ENCODE measurements around the gene DTNA. TPM values are rescaled to one million over a fixed set of nuclear protein-coding genes. Genes with fewer than 3 reads are reported as not detected.
A peak's percentile ranks its signal among the peaks of the same experiment; 100 is the strongest.

DTNA gene
- total and polyA plus RNA-seq, 2 donors (not counting 1 experiment from before 2014, with no cell fraction given): 38.8 to 49.8 TPM

- Histone ChIP-seq H3K36me3 (ENCODE audit: control insufficient read depth, insufficient read depth, low read length) (no peaks in the 10 kb centered on the region), H3K79me2 (ENCODE audit: control insufficient read depth, insufficient read depth, low read length) (no peaks in the 10 kb centered on the region), H3K9me3 (ENCODE audit: control insufficient read depth, insufficient read depth, low read depth, low read length) (no peaks in the 10 kb centered on the region), H3K4me3 (replicated peaks in 1 of 4; ENCODE audit: control extremely low read depth in 1 of 4, insufficient read depth in 1 of 4, low read depth in 3 of 4, low read length in 4 of 4) (no peak overlapping the region), H2AFZ (ENCODE audit: low read length) (no peak overlapping the region), H3K9ac (ENCODE audit: insufficient read depth, low read length) (no peak overlapping the region), H3K4me1 (ENCODE audit: control insufficient read depth, extremely low read depth, insufficient read depth, low read length) (peaks cover 6% of the 10 kb centered on the region), H3K27me3 (ENCODE audit: control insufficient read depth, insufficient read depth, low read length) (no peaks in the 10 kb centered on the region), H3K27ac (ENCODE audit: insufficient read depth, low read length) (no peak overlapping the region), H4K20me1 (ENCODE audit: control insufficient read depth, extremely low read depth, insufficient read depth, low read length) (no peaks in the 10 kb centered on the region), H3K4me2 (ENCODE audit: extremely low read depth, insufficient read depth, low read length) (no peak overlapping the region)
- DNase-seq (ENCODE audit: low read depth in 2 of 2): peak; percentile 42 to 86
- no peak for TF ChIP-seq CTCF (conservative IDR thresholded peaks at IDR 0.05 in 1 of 2, IDR thresholded peaks at IDR 0.05 in 1 of 2; ENCODE audit: low read depth in 1 of 2, low read length in 2 of 2)
- TF ChIP-seq EZH2 (IDR thresholded peaks at IDR 0.05; ENCODE audit: low read length, missing control alignments): no peak
Measured at GRCh38 chr18:34909637-34910364, 199.7 kb downstream of the DTNA start.

- no peak overlapping the region for H3K4me2 ChIP-seq (ENCODE audit: extremely low read depth, insufficient read depth, low read length)
- no peaks in the 10 kb centered on the region for H4K20me1 ChIP-seq (ENCODE audit: control insufficient read depth, extremely low read depth, insufficient read depth, low read length)
- H3K4me3 ChIP-seq (replicated peaks in 1 of 4; ENCODE audit: control extremely low read depth in 1 of 4, insufficient read depth in 1 of 4, low read depth in 3 of 4, low read length in 4 of 4): no peak overlapping the region
- peaks cover 6% of the 10 kb centered on the region for H3K4me1 ChIP-seq (ENCODE audit: control insufficient read depth, extremely low read depth, insufficient read depth, low read length)
- H3K9ac ChIP-seq (ENCODE audit: insufficient read depth, low read length): no peak overlapping the region
- H3K79me2 ChIP-seq (ENCODE audit: control insufficient read depth, insufficient read depth, low read length): no peaks in the 10 kb centered on the region
- peak in 1 of 2 donors; percentile 50 for DNase-seq (ENCODE audit: low read depth in 2 of 2)
- TF ChIP-seq EZH2 (IDR thresholded peaks at IDR 0.05; ENCODE audit: low read length, missing control alignments) (no peak), CTCF (conservative IDR thresholded peaks at IDR 0.05 in 1 of 2, IDR thresholded peaks at IDR 0.05 in 1 of 2; ENCODE audit: low read depth in 1 of 2, low read length in 2 of 2) (no peak)
- no peaks in the 10 kb centered on the region for H3K36me3 ChIP-seq (ENCODE audit: control insufficient read depth, insufficient read depth, low read length)
- H3K27ac ChIP-seq (ENCODE audit: insufficient read depth, low read length): no peak overlapping the region
- no peak overlapping the region for H2AFZ ChIP-seq (ENCODE audit: low read length)
- no peaks in the 10 kb centered on the region for H3K27me3 ChIP-seq (ENCODE audit: control insufficient read depth, insufficient read depth, low read length)
- H3K9me3 ChIP-seq (ENCODE audit: control insufficient read depth, insufficient read depth, low read depth, low read length): no peaks in the 10 kb centered on the region
Measured at GRCh38 chr18:34911081-34911480, 201.0 kb downstream of the DTNA start.

GRCh38 chr18:34911661-34912384, 201.7 kb downstream of the DTNA start:
- Histone ChIP-seq H3K9me3 (ENCODE audit: control insufficient read depth, insufficient read depth, low read depth, low read length) (no peaks in the 10 kb centered on the region), H3K36me3 (ENCODE audit: control insufficient read depth, insufficient read depth, low read length) (no peaks in the 10 kb centered on the region), H3K9ac (ENCODE audit: insufficient read depth, low read length) (no peak overlapping the region), H3K4me2 (ENCODE audit: extremely low read depth, insufficient read depth, low read length) (no peak overlapping the region), H3K79me2 (ENCODE audit: control insufficient read depth, insufficient read depth, low read length) (no peaks in the 10 kb centered on the region), H2AFZ (ENCODE audit: low read length) (no peak overlapping the region), H3K4me3 (replicated peaks in 1 of 4; ENCODE audit: control extremely low read depth in 1 of 4, insufficient read depth in 1 of 4, low read depth in 3 of 4, low read length in 4 of 4) (no peak overlapping the region), H4K20me1 (ENCODE audit: control insufficient read depth, extremely low read depth, insufficient read depth, low read length) (no peaks in the 10 kb centered on the region), H3K4me1 (ENCODE audit: control insufficient read depth, extremely low read depth, insufficient read depth, low read length) (peaks cover 6% of the 10 kb centered on the region), H3K27me3 (ENCODE audit: control insufficient read depth, insufficient read depth, low read length) (no peaks in the 10 kb centered on the region), H3K27ac (ENCODE audit: insufficient read depth, low read length) (no peak overlapping the region)
- DNase-seq (ENCODE audit: low read depth in 2 of 2): peak; percentile 86 to 95
- TF ChIP-seq CTCF (conservative IDR thresholded peaks at IDR 0.05 in 1 of 2, IDR thresholded peaks at IDR 0.05 in 1 of 2; ENCODE audit: low read depth in 1 of 2, low read length in 2 of 2) (no peak), EZH2 (IDR thresholded peaks at IDR 0.05; ENCODE audit: low read length, missing control alignments) (no peak)

Measured in fibroblast of lung (primary cell).